SKM-1 treated with dmso at 0.1 percent for 144 hours (cell line): ENCODE results near the gene ZNF358.
"Not testable (repeated sequence)": the region's sequence is repeated elsewhere in the genome, so short reads cannot be mapped to it uniquely, and the experiment has no call there.

ENCODE experiments used
- DNase-seq: peaks from one replicate; lab custom pipeline; 2025; ENCODE audit not compliant: unreplicated experiment; lab: John Stamatoyannopoulos, UW

Gene ZNF358

GRCh38 chr19:7535047-7535997 lies 19.4 kb downstream of the ZNF358 start, which contains the start of gene PNPLA6:
PNPLA6 (plus strand) TSS chr19:7535717; CDS start chr19:7535789, 72 bp downstream.
- DNase-seq, result peak; percentile 76

DNA sequence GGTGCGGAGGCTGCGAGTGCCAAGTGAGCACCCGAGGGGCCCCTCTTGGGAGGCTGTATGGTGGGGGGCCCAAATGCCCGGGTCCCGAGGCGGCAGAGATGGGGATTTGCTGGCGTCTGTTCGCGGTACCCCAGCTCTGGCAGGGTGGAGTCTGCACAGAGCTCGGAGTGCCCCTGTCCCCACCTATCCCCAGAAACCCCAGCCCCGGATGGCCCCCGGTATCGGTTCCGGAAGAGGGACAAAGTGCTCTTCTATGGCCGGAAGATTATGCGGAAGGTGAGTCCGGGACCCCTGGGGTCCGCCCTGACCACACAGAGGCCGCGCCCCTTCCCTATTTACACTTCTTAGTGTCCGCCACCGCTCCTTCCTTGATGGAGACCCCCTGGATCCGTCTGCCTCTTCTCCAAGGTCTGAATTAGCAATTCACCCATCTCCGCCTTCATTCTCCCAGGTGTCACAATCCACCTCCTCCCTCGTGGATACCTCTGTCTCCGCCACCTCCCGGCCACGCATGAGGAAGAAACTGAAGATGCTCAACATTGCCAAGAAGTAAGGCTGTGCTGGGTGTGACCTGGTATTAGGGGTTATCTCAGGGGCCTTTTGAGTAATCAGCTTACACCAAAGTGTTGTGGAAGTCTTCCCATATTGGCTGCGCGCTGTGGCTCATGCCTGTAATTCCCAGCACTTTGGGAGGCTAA lies 20.2 kb downstream of the ZNF358 start:
- no peak for DNase-seq

- DNase-seq, result not testable (repeated sequence)
Observed at GRCh38 chr19:7538990-7539389, 23.1 kb downstream of the ZNF358 start.

GRCh38 chr19:7539827-7540425 lies 24.0 kb downstream of the ZNF358 start:
- no peak for DNase-seq

DNA sequence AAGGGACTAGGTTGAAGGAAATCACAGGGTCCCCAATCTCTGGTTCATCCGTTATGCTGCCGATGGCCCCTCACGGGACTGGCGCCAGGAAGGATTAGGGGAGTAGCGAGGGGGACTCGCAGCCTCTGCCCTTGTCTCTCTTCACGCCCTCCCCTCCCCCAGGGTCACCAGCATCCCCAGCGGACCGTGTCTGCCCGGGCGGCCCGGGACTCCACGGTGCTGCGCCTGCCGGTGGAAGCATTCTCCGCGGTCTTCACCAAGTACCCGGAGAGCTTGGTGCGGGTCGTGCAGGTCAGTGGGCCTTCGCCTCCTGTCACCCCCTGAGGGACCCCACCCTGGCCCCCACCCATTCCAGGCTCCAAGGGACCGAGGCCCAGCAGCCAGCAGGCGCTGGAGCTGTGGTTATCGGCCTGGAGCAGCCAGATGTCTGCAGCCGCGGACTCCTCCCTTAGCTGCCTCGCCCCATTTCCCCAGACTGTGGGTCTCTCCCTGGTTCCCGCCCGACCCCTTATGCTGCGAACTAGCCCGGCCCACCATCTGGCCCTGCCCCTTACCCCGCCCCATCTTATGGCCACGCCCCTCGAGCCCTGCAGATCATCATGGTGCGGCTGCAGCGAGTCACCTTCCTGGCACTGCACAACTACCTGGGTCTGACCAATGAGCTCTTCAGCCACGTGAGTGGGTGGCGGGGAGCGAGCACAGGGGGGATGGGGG lies 25.0 kb downstream of the ZNF358 start:
- DNase-seq, result no peak

- DNase-seq, result no peak
Observed at GRCh38 chr19:7541475-7541824, 25.5 kb downstream of the ZNF358 start.

- DNase-seq, result no peak
Observed at GRCh38 chr19:7541828-7542443, 26.0 kb downstream of the ZNF358 start.

- no peak for DNase-seq
Observed at GRCh38 chr19:7542556-7543348, 26.8 kb downstream of the ZNF358 start.

DNA sequence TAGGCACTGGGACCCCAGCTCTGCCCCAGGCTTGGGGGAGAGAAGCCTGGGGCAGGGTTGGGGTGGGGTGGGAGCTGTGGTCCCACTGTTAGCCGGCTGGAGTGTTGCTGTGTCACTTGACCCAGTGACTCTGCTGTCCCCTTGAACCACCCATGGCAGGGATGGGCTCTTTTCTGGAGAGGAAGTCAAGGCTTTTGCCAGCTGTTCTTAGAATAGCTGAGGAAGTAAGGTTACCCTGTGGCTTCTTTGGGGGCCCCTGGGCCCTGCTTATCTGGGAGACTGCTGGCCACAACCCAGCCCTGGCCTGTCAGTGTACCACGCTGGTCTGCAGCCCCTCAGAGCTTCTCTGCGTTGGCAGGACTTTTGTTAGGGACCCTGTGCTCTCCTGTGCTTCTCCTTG lies 28.7 kb downstream of the ZNF358 start:
- DNase-seq, result peak; percentile 78

GRCh38 chr19:7545300-7545699 lies 29.4 kb downstream of the ZNF358 start:
- DNase-seq, result peak; percentile 24

- DNase-seq, result peak; percentile 77
Observed at GRCh38 chr19:7545904-7546303, 30.0 kb downstream of the ZNF358 start.

DNA sequence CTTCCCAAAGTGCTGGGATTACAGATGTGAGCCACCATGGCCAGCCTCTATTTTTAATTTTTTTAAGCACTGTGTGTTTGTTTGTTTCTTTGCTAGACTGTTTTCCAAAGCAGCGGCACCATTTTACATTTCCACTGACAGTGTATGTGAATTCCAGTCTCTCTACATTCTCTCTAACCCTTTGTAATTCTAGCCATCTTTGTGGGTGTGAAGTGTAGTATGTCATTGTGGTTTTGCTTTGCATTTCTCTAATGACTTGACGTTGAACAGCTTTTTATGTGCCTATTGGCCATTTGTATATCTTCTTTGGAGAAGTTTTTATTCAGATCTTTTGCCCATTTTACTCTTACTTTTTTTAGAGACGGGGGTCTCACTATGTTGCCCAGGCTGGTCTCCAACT lies 31.3 kb downstream of the ZNF358 start:
- DNase-seq, result no peak

GRCh38 chr19:7549429-7550148 lies 33.7 kb downstream of the ZNF358 start:
- DNase-seq, result no peak

- no peak for DNase-seq
Observed at GRCh38 chr19:7550169-7550770, 34.4 kb downstream of the ZNF358 start.

DNA sequence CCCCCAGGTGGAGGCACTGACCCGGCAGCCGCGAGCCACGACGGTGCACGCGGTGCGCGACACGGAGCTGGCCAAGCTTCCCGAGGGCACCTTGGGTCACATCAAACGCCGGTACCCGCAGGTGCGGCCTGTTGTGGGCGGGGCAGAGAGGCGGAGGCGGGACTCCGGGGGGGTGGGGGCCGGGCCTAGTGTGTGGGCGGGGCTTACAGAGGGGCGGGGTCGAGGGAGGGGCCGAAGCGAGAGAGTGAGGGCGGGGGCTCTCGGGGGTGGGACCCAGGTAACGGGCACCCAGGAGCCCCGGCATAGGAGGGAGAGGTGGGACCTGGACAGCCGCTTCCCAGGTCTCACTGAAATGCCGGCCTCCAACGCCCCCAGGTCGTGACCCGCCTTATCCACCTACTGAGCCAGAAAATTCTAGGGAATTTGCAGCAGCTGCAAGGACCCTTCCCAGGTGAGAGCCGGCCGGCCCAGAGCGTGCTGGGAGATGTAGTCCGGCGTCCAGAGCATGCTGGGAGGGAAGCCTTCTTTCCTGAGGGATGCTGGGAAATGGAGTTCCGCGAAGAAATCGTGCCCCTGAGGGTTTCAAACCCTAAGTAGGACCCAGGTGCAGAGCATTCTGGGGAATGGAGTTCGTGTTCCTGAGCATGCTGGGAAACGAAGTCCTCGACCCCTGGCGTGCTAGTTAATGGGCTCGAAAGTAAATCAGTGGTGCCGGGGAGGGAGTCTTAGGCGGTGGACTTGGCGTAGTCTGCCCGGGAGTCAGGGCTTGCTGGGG lies 35.3 kb downstream of the ZNF358 start:
- DNase-seq, result peak; percentile 19

DNA sequence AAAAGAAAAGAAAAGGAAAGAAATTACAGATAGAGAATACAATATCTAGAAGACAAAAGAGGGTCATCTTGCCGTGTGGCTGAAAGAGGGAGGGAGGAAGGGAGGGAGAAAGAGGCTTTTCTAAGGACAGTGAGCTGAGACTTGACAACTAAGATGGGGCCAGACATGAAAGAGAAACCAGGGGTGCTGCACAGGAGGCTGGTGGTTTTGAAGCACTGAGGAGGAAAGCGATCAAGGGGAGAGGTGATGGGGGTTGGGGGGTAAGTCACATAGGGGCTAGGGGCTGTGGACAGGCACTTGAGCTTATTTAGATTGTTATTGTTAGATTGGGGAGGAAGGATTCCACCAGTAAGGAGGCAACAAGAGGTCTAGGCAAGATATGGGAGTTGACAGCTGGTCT lies 36.9 kb downstream of the ZNF358 start:
- DNase-seq, result no peak

- DNase-seq, result no peak
Observed at GRCh38 chr19:7554565-7554964, 38.7 kb downstream of the ZNF358 start.
